HEK293T (cell line): ENCODE data around the gene RBAK.
"Not testable (repeated sequence)": the region's sequence is repeated elsewhere in the genome, so short reads cannot be mapped to it uniquely, and the experiment has no call there.

Experiments
- CTCF ChIA-PET: fragments of 350-600 bp; formaldehyde crosslinking; extraction: SDS; loops from one replicate; lab custom pipeline; 2021; ENCODE audit warnings: antibody characterized with exemption, inconsistent platforms; lab: Yijun Ruan, JAX
- POLR2A ChIA-PET: fragments of 350-600 bp; formaldehyde crosslinking; extraction: SDS; loops from one replicate; lab custom pipeline; 2020; ENCODE audit warnings: antibody characterized with exemption, inconsistent platforms; lab: Yijun Ruan, JAX
- DNase-seq: peaks from one replicate; pipeline ENCODE4 v3.0.0; 2012; ENCODE audit warnings: mixed read lengths; ENCODE audit errors: extremely low spot score
- ARNT ChIP-seq: fragments of 450-650 bp; IDR thresholded peaks from 2 replicates; pipeline ENCODE4 v1.6.1; 2017; ENCODE audit warnings: mild to moderate bottlenecking
- BHLHE40 ChIP-seq: fragments of 450-650 bp; IDR thresholded peaks from 2 replicates; pipeline ENCODE4 v1.6.1; 2016; ENCODE audit warnings: mild to moderate bottlenecking, moderate library complexity, borderline replicate concordance
- CTBP1 ChIP-seq: fragments of 450-650 bp; IDR thresholded peaks from 2 replicates; pipeline ENCODE4 v1.6.1; 2016; ENCODE audit warnings: borderline replicate concordance
- ELF4 ChIP-seq: fragments of 450-650 bp; IDR thresholded peaks from 2 replicates; pipeline ENCODE4 v1.6.1; 2017; ENCODE audit warnings: antibody characterized with exemption
- FOXA1 ChIP-seq: fragments of 450-650 bp; IDR thresholded peaks from 2 replicates; pipeline ENCODE4 v1.6.1; 2016; ENCODE audit warnings: mild to moderate bottlenecking
- FOXK2 ChIP-seq: fragments of 450-650 bp; IDR thresholded peaks from 2 replicates; pipeline ENCODE4 v1.6.1; 2016; ENCODE audit warnings: mild to moderate bottlenecking
- FOXM1 ChIP-seq: fragments of 450-650 bp; IDR thresholded peaks from 2 replicates; pipeline ENCODE4 v1.6.1; 2017; ENCODE audit warnings: mild to moderate bottlenecking, borderline replicate concordance
- HDGF ChIP-seq: fragments of 450-650 bp; IDR thresholded peaks from 2 replicates; pipeline ENCODE4 v1.6.1; 2017; ENCODE audit warnings: antibody characterized with exemption, borderline replicate concordance
- L3MBTL2 ChIP-seq: fragments of 450-650 bp; conservative IDR thresholded peaks from 2 replicates; pipeline ENCODE4 v1.6.1; 2016; ENCODE audit warnings: mild to moderate bottlenecking
- LEF1 ChIP-seq: fragments of 450-650 bp; IDR thresholded peaks from 2 replicates; pipeline ENCODE4 v1.6.1; 2017; ENCODE audit warnings: mild to moderate bottlenecking, borderline replicate concordance
- NFRKB ChIP-seq: fragments of 450-650 bp; IDR thresholded peaks from 2 replicates; pipeline ENCODE4 v1.6.1; 2016; ENCODE audit warnings: mild to moderate bottlenecking, moderate library complexity
- SP1 ChIP-seq: fragments of 450-650 bp; IDR thresholded peaks from 2 replicates; pipeline ENCODE4 v1.6.1; 2017
- SUZ12 ChIP-seq: fragments of 450-650 bp; IDR thresholded peaks from 2 replicates; pipeline ENCODE4 v1.6.1; 2016; ENCODE audit warnings: mild to moderate bottlenecking
- TARDBP ChIP-seq: fragments of 450-650 bp; IDR thresholded peaks from 2 replicates; pipeline ENCODE4 v1.6.1; 2016
- ZNF384 ChIP-seq: fragments of 450-650 bp; IDR thresholded peaks from 2 replicates; pipeline ENCODE4 v1.6.1; 2016
- TF ChIP-seq, protein P1 (sequence below): fragments of 450-650 bp; IDR thresholded peaks from 2 replicates; pipeline ENCODE4 v1.6.1; 2016

The RBAK gene

DNA sequence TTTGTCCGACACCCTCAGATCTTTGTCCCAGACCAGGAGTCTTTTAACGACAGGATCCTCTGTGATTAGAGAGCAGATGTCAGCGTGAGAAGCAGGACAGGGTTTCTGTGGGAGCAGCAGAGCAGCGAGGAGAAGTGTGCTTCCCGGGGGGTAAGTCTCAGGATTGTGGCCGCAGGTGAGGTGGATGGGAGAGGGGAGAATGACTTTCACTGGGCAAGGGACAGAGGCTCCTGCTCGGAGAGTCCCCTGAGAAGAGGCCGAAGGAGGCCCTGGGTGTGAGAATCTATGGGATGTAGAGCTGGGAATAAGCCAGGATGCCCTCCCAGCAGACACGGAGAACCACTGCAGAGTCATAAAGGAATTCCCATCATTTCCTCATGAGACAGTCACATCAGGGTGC, 10.4 kb upstream of the RBAK start:
- ChIA-PET POLR2A (interaction anchor here (0.8 kb wide), 1 partner anchor 10 kb away, joined by 5 read pairs; the partner anchor contains the start of gene RBAK), CTCF (no interaction called here)
- TF ChIP-seq L3MBTL2 (no peak), ARNT (no peak), ZNF384 (no peak), FOXA1 (no peak), HDGF (no peak), LEF1 (no peak), BHLHE40 (no peak), ELF4 (no peak)
- TF ChIP-seq, protein P1, sequence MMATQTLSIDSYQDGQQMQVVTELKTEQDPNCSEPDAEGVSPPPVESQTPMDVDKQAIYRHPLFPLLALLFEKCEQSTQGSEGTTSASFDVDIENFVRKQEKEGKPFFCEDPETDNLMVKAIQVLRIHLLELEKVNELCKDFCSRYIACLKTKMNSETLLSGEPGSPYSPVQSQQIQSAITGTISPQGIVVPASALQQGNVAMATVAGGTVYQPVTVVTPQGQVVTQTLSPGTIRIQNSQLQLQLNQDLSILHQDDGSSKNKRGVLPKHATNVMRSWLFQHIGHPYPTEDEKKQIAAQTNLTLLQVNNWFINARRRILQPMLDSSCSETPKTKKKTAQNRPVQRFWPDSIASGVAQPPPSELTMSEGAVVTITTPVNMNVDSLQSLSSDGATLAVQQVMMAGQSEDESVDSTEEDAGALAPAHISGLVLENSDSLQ = no peak
- no peak for DNase-seq

DNA sequence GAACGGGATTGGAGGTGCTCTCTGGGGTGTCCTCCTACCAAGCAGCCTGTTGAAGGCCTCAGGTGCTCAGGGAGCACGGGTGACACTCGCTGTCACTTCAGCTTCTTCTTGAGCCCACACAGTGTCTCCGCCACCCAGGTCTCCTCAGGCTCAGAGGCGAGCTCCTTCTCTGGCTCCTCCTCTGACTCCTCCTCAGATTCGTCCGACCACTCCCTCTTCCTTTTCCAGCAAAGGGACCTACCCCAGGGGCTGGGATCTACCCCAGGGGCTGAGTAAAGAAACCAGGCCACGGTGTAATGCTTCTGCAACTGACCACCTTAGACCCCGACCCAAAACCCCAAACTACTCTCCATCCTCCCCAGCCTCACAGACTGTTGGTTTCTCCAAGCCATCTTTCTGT, 9.2 kb upstream of the RBAK start:
- CTCF ChIA-PET = interaction anchor here (0.6 kb wide), 1 partner anchor 134 kb away, joined by 4 read pairs; no protein-coding TSS in a partner anchor
- POLR2A ChIA-PET = interaction anchor here (1.2 kb wide), 1 partner anchor 9 kb away, joined by 5 read pairs; the partner anchor contains the start of gene RBAK
- DNase-seq = no peak
- no peak for TF ChIP-seq NFRKB
- no peak for TF ChIP-seq BHLHE40
- TF ChIP-seq SP1 = no peak
- TF ChIP-seq CTBP1 = no peak
- TF ChIP-seq ARNT = no peak
- TF ChIP-seq FOXK2 = no peak
- TF ChIP-seq, protein P1 = no peak
- TF ChIP-seq ZNF384 = no peak

DNA sequence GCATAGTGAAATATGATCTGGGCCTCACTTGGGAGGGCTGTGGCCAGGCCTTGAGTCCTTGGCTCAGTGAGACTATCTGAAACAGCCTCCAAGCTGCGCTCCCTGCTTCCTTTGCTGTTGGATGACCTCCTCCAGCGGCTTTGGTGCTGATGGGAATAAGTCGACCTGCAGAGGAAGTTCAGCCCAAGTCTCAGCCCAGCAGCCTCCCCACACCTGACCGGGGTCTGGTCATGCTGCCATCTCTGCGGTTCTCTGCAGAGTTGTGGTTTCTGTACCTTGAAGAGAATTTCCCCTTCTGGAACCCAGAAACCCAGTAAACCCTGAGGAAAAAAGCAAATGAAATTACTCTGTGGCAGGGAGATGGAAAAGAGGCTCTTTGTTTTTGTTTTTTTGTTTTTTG, 4.6 kb upstream of the RBAK start:
- ChIA-PET POLR2A (no interaction called here), CTCF (no interaction called here)
- TF ChIP-seq NFRKB = no peak
- TF ChIP-seq FOXA1 = no peak
- no peak for TF ChIP-seq SUZ12
- TF ChIP-seq ARNT = no peak
- no peak for TF ChIP-seq ELF4
- no peak for TF ChIP-seq BHLHE40
- TF ChIP-seq L3MBTL2 = no peak
- TF ChIP-seq SP1 = no peak
- no peak for TF ChIP-seq LEF1
- no peak for TF ChIP-seq CTBP1
- TF ChIP-seq, protein P1 = no peak
- TF ChIP-seq FOXM1 = no peak
- TF ChIP-seq TARDBP = no peak
- TF ChIP-seq ZNF384 = no peak
- TF ChIP-seq HDGF = no peak
- DNase-seq = no peak

DNA sequence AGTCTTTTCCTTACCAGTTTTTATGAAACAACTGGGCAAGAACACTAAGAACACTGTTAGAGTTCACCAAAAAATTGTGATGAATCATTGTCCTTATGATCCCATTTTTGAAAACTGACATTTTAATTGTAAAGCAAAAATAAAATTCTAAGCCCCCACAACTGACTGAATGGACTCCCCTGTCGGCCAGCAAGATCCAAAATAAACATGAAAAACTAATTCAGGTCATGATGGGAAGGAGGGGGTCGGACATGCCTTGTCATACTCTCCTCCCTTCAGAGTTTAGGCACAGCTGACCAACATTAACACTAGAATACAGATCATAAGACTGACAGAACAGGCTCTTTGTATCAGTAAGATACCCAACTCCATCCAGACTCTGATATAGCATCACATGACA, 2.0 kb upstream of the RBAK start:
- TF ChIP-seq TARDBP (no peak), FOXA1 (no peak), LEF1 (no peak), ELF4 (no peak), ZNF384 (no peak), HDGF (no peak), FOXK2 (no peak), CTBP1 (no peak), BHLHE40 (no peak), NFRKB (no peak), FOXM1 (no peak), ARNT (no peak), SUZ12 (no peak), SP1 (no peak), L3MBTL2 (no peak)
- TF ChIP-seq, protein P1 = no peak
- no peak for DNase-seq
- CTCF ChIA-PET = no interaction called here
- POLR2A ChIA-PET = no interaction called here

DNA sequence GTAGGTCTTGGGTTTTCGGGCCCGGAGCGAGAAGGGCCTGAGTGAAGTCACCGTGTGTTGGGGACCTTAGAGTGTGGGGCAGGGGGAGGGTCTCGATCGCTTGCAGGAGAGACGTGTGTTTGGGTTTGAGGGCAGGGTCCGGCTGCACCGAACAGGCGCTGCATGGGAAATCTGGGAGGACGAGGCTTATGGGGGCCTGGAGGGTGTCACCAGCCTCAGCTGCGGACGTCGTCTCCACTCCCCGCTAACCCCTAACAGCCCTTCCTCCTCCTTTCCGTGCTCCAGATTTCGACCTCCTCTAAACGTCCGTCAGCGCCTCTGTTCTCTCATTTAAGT, 705 bp downstream of the RBAK start:
- CTCF ChIA-PET, DNase-seq, POLR2A ChIA-PET: not testable (repeated sequence)

DNA sequence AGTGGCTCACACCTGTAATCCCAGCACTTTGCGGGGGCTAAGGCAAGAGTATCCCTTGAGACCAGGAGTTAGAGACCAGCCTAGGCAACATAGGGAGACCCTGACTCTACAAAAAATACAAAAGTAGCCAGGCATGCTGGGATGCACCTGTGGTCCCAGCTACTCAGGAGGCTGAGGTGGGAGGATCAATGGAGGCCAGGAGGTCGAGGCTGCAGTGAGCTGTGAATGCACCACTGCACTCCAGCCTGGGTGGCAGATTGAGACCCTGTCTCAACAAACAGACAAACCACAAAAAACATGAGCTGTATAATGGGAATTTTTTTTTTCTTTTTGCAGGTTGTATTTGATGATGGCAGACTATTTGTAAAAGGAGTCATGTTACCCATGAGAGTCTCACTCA, 1.5 kb downstream of the RBAK start:
- DNase-seq, POLR2A ChIA-PET, CTCF ChIA-PET: not testable (repeated sequence)

DNA sequence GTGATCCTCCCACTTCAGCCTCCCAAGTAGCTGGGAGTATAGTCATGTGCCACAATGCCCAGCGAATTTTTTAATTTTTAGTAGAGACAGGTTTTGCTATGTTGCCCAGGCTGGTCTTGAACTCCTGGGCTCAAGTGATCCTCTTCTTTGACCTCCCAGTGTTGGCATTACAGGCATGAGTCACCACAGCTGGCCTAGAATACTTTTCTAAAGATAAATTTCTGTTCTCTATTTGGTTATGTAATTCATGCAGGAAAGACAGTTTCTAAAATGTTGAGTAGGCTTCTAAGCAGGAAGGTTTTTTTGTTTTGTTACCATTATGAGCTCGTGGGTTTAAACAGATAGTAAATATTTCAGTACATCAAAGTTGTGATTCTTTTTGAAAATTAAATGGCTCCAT, 5.0 kb downstream of the RBAK start:
- TF ChIP-seq HDGF (no peak), FOXM1 (no peak), L3MBTL2 (no peak), ARNT (no peak), LEF1 (no peak), ZNF384 (no peak), SP1 (no peak), ELF4 (no peak), FOXA1 (no peak), CTBP1 (no peak), SUZ12 (no peak)
- TF ChIP-seq, protein P1 = no peak
- ChIA-PET CTCF (no interaction called here), POLR2A (no interaction called here)
- no peak for DNase-seq

DNA sequence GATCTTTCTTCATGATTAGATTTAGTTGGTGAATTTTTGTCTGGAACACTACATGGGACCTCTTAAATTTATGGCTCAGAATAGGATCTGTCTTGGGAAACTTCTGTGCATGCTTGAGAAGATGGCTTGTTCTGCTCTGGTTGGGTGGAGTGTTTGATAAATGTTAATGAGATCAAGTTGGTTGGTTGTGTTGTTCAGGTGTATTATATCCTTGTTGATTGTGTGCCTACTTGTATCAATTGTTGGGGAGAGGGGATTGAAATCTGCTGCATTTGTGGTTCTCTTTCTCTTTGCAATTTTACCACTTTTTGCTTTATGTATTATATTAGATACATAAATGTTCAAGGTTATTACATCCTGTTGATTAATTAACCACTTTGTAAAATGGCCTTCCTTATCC, 6.1 kb downstream of the RBAK start:
- POLR2A ChIA-PET, CTCF ChIA-PET, DNase-seq: not testable (repeated sequence)
